Measurements from ENCODE around the gene KRTAP2-4. TPM values are rescaled to one million over a fixed set of nuclear protein-coding genes. Genes with fewer than 3 reads are reported as not detected.
"Not testable (repeated sequence)": the region's sequence is repeated elsewhere in the genome, so short reads cannot be mapped to it uniquely, and the experiment has no call there.

Gene KRTAP2-4
- total RNA-seq, 2 experiments from 2014 or later, result not detected

DNA sequence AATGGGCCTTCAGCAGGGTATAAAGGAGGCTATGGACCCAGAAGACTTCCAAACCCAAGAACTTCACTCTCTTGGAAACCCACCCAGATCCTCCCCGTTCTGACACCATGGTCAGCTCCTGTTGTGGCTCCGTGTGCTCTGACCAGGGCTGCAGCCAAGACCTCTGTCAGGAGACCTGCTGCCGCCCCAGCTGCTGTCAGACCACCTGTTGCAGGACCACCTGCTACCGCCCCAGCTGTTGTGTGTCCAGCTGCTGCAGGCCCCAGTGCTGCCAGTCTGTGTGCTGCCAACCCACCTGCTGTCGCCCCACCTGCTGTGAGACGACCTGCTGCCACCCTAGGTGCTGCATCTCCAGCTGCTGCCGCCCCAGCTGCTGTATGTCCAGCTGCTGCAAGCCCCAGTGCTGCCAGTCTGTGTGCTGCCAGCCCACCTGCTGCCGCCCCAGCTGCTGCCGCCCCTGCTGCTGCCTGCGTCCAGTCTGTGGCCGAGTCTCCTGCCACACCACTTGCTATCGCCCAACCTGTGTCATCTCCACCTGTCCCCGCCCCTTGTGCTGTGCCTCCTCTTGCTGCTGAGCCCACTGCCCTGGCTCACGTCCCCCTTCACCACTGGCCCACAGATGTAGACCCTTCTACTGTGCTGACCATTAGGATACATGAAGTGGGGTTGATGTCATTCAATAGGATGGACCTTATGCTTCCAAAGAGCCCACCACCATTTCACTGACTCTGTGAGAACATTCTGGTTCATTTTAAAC lies 18.6 kb upstream of the KRTAP2-4 start, which contains the start of gene KRTAP4-7:
KRTAP4-7 (plus strand) TSS at position 51 of the 757 bp plus-strand sequence; CDS start at position 108, 57 bp downstream.
- not testable (repeated sequence) for H3K27ac Mint-ChIP-seq, H3K36me3 Mint-ChIP-seq, H3K4me3 Mint-ChIP-seq

GRCh38 chr17:41083427-41083826 lies 17.7 kb upstream of the KRTAP2-4 start:
- not testable (repeated sequence) for H3K27me3 Mint-ChIP-seq, H3K27ac Mint-ChIP-seq, DNase-seq, H3K4me1 Mint-ChIP-seq, H3K36me3 Mint-ChIP-seq, H3K4me3 Mint-ChIP-seq, H3K9me3 Mint-ChIP-seq

More for the DNA sequence above, 18.6 kb upstream of the KRTAP2-4 start, which contains the start of gene KRTAP4-7:
- not testable (repeated sequence) for DNase-seq, H3K4me1 Mint-ChIP-seq, H3K9me3 Mint-ChIP-seq, H3K27me3 Mint-ChIP-seq

GRCh38 chr17:41082626-41083025 lies 16.9 kb upstream of the KRTAP2-4 start:
- H3K9me3 Mint-ChIP-seq, result no peaks in the 10 kb centered on the region
- no peak for DNase-seq
- H3K4me3 Mint-ChIP-seq, result no peak overlapping the region
- no peaks in the 10 kb centered on the region for H3K4me1 Mint-ChIP-seq
- no peaks in the 10 kb centered on the region for H3K36me3 Mint-ChIP-seq
- no peak overlapping the region for H3K27ac Mint-ChIP-seq
- H3K27me3 Mint-ChIP-seq, result peaks cover 2% of the 10 kb centered on the region

DNA sequence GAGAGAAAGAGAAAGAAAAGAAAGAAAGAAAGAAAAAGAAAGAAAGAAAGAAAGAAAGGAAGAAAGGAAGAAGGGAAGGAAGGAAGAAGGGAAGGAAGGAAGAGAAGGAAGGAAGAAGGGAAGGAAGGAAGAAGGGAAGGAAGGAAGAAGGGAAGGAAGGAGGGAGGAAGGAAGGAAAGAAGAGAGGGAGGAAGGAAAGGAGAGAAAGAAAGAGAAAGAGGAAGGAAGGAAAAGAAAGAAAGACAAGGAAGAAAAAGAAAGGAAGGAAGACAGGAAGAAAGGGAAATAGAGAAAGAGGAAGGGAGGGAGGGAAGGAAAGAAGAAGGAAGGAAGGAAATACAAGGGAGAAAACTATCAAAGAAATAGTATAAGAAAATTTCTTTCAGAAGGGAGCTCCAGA lies 11.1 kb upstream of the KRTAP2-4 start:
- H3K27me3 Mint-ChIP-seq, result peaks cover 15% of the 10 kb centered on the region
- no peaks in the 10 kb centered on the region for H3K9me3 Mint-ChIP-seq
- DNase-seq, result no peak
- no peak overlapping the region for H3K4me3 Mint-ChIP-seq
- no peaks in the 10 kb centered on the region for H3K4me1 Mint-ChIP-seq
- H3K36me3 Mint-ChIP-seq, result no peaks in the 10 kb centered on the region
- H3K27ac Mint-ChIP-seq, result no peak overlapping the region

GRCh38 chr17:41073676-41074075 lies 8.0 kb upstream of the KRTAP2-4 start:
- H3K4me1 Mint-ChIP-seq, result peaks cover 2% of the 10 kb centered on the region
- no peak for DNase-seq
- peaks cover 15% of the 10 kb centered on the region for H3K27me3 Mint-ChIP-seq
- no peaks in the 10 kb centered on the region for H3K9me3 Mint-ChIP-seq
- H3K27ac Mint-ChIP-seq, result no peak overlapping the region
- no peaks in the 10 kb centered on the region for H3K36me3 Mint-ChIP-seq
- H3K4me3 Mint-ChIP-seq, result no peak overlapping the region

DNA sequence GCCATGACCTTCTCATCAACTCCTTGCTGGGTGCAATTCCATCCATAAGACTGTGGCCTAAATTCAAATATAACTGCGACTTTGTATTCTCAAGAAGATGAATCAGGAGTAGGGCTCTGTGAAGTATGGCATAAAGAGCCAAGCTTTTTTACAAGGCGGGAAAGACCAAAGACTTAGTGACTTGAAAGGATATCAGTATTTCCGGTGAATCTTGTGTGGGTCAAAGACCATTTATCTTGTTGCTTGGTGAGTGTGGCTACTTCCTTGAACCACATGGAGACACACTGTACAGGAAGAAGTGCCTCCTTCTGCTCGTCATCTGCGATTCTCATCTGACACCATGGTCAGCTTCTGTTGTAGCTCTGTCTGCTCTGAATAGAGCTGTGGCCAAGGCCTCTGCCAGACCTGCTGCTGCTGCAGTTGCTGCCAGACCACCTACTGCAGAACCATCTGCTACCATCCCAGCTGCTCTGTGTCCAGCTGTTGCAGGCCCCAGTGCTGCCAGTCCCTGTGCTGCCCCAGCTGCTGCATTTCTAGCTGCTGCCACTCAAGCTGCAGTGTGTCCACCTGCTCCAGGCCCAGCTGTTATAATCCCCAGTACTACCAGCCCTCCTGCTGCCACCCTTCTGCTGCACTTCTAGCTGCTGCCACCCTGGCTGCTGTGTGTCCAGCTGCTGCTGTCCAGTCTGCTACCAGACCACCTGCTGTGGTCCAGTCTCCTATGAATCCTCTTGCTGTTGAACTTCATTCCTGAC lies 6.1 kb upstream of the KRTAP2-4 start:
- Mint-ChIP-seq H3K27ac (no peak overlapping the region), H3K4me1 (peaks cover 2% of the 10 kb centered on the region), H3K36me3 (no peaks in the 10 kb centered on the region), H3K9me3 (no peaks in the 10 kb centered on the region), H3K27me3 (peaks cover 11% of the 10 kb centered on the region), H3K4me3 (no peak overlapping the region)
- no peak for DNase-seq

- H3K9me3 Mint-ChIP-seq, result no peaks in the 10 kb centered on the region
Observed at GRCh38 chr17:41069031-41069430, 3.4 kb upstream of the KRTAP2-4 start.

DNA sequence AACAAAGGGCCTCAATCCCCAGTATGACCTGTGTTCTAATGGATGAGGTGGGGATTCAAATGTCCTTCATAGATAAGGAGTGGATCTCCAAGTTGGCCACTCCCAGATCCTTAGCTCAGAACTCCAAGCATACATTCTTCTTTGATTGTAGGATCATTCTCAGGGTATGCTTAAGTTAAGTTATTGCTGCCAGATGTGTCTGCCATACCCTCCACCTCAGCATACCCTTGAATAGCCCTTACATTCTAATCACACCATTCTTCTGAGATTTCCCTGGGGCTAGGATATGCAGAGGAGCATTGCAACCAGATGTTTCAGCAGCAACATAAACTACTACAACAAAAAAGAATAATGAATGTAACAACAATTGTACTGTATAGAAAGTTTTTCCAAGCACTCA lies 1.6 kb upstream of the KRTAP2-4 start:
- no peaks in the 10 kb centered on the region for H3K27me3 Mint-ChIP-seq
- H3K4me3 Mint-ChIP-seq, result no peak overlapping the region
- H3K4me1 Mint-ChIP-seq, result peaks cover 2% of the 10 kb centered on the region
- H3K9me3 Mint-ChIP-seq, result no peaks in the 10 kb centered on the region
- DNase-seq, result no peak
- no peak overlapping the region for H3K27ac Mint-ChIP-seq
- no peaks in the 10 kb centered on the region for H3K36me3 Mint-ChIP-seq

More at GRCh38 chr17:41069031-41069430, 3.4 kb upstream of the KRTAP2-4 start:
- no peak for DNase-seq
- Mint-ChIP-seq H3K27ac (no peak overlapping the region), H3K27me3 (no peaks in the 10 kb centered on the region), H3K36me3 (no peaks in the 10 kb centered on the region), H3K4me1 (peaks cover 2% of the 10 kb centered on the region), H3K4me3 (no peak overlapping the region)

GRCh38 chr17:41065016-41065689 lies 526 bp downstream of the KRTAP2-4 start:
- H3K4me3 Mint-ChIP-seq, DNase-seq, H3K27ac Mint-ChIP-seq, H3K36me3 Mint-ChIP-seq, H3K4me1 Mint-ChIP-seq, H3K9me3 Mint-ChIP-seq: not testable (repeated sequence)
- peaks cover 13% of the 10 kb centered on the region for H3K27me3 Mint-ChIP-seq

DNA sequence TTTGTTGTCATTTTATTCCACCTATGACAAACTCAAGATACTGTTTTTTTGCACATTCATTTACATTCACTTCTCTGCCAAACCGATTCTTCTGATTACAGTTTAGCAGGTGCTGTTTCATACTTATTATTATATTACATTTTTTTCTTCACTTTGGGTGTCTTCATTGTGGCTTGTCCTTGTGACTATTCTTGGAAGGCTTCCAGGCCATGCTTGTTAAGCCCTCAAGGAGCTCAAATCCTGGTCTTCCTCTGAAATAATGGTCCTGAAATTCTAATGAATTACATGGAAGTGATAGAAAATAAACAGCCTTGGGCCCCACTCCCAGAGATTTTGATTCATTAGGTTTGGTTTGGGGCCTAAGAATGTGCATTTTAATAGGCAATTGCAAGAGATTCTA lies 1.4 kb downstream of the KRTAP2-4 start:
- Mint-ChIP-seq H3K4me1 (peaks cover 2% of the 10 kb centered on the region), H3K27me3 (peaks cover 17% of the 10 kb centered on the region), H3K27ac (no peak overlapping the region), H3K4me3 (no peak overlapping the region), H3K36me3 (no peaks in the 10 kb centered on the region), H3K9me3 (no peaks in the 10 kb centered on the region)
- no peak for DNase-seq

DNA sequence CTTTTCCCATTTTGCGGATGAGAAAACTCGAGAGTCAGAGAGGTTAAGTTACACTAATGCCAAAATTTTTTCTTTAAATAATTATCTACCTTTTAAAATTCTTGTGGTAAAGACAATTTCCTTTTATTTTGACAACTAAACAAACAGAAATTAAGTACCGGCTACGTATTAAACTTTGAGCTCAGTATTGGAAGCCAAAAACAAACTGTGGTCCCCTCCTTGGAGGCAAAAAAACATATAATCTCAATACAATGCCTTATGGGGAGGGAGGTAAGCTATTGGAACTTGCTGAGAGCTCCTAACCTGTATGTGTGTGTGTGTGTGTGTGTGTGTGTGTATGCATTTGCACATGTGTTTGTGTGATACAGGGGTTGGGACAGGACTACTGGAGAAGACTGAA lies 2.2 kb downstream of the KRTAP2-4 start:
- H3K36me3 Mint-ChIP-seq, result no peaks in the 10 kb centered on the region
- no peak overlapping the region for H3K4me3 Mint-ChIP-seq
- DNase-seq, result no peak
- no peaks in the 10 kb centered on the region for H3K9me3 Mint-ChIP-seq
- peaks cover 21% of the 10 kb centered on the region for H3K27me3 Mint-ChIP-seq
- H3K4me1 Mint-ChIP-seq, result no peaks in the 10 kb centered on the region
- H3K27ac Mint-ChIP-seq, result no peak overlapping the region

- no peaks in the 10 kb centered on the region for H3K4me1 Mint-ChIP-seq
- peaks cover 30% of the 10 kb centered on the region for H3K27me3 Mint-ChIP-seq
- no peaks in the 10 kb centered on the region for H3K9me3 Mint-ChIP-seq
- no peak for DNase-seq
- H3K36me3 Mint-ChIP-seq, result no peaks in the 10 kb centered on the region
- no peak overlapping the region for H3K27ac Mint-ChIP-seq
- H3K4me3 Mint-ChIP-seq, result no peak overlapping the region
Observed at GRCh38 chr17:41061964-41062363, 3.7 kb downstream of the KRTAP2-4 start.

DNA sequence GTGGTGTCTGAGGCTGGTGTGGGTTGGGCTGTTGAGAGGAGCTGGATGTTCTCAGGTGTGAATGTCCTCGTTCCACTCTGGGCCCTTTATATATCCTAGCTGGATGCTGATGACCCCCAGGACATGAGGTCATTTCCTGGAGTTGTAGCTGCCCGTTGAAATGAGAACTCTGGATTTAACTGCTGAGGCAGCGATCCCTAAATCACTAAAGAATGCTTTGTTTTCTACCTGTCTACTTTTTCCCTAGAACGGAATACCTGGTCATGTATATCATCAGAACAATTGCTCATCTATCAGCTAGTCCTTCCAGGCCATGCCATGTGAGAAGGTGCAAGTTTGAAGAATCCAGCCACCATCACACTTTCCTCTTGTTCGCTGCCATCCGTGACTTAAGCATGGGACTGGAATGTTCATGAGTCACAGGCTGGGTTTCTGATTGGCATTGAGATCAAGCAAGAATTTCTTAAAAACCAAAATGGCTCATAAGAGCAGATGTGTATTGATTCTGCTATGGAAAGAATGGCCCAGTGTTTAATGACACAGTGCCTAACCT lies 5.6 kb downstream of the KRTAP2-4 start, which contains the start of gene KRTAP2-3:
KRTAP2-3 (minus strand) TSS at position 63 of the 553 bp plus-strand sequence. CDS start 64 bp downstream, outside the sequence.
- Mint-ChIP-seq H3K9me3 (no peaks in the 10 kb centered on the region), H3K27me3 (peaks cover 30% of the 10 kb centered on the region), H3K36me3 (no peaks in the 10 kb centered on the region), H3K4me1 (no peaks in the 10 kb centered on the region), H3K27ac (no peak within 1 kb of the TSS), H3K4me3 (no peak within 1 kb of the TSS)
- no peak for DNase-seq

- not testable (repeated sequence) for DNase-seq, H3K9me3 Mint-ChIP-seq, H3K36me3 Mint-ChIP-seq, H3K27ac Mint-ChIP-seq, H3K4me1 Mint-ChIP-seq, H3K4me3 Mint-ChIP-seq
- peaks cover 30% of the 10 kb centered on the region for H3K27me3 Mint-ChIP-seq
Observed at GRCh38 chr17:41059276-41060051, 6.2 kb downstream of the KRTAP2-4 start.

Measured in activated naive CD8-positive, alpha-beta T cell treated with anti-CD3 and anti-CD28 coated beads for 36 hours (primary cell).